Stimulated activated CD8-positive, alpha-beta memory T cell treated with anti-CD3 and anti-CD28 coated beads, Interleukin-12 subunit alpha, Interleukin-12 subunit beta, amount 100 ng/mL, for 4 hours (primary cell): ENCODE measurements around the gene SH2D2A.

ENCODE experiments used
- DNase-seq: peaks from one replicate; pipeline ENCODE4 v3.0.0-alpha.2; 2020; ENCODE audit warnings: low read depth

SH2D2A gene

DNA sequence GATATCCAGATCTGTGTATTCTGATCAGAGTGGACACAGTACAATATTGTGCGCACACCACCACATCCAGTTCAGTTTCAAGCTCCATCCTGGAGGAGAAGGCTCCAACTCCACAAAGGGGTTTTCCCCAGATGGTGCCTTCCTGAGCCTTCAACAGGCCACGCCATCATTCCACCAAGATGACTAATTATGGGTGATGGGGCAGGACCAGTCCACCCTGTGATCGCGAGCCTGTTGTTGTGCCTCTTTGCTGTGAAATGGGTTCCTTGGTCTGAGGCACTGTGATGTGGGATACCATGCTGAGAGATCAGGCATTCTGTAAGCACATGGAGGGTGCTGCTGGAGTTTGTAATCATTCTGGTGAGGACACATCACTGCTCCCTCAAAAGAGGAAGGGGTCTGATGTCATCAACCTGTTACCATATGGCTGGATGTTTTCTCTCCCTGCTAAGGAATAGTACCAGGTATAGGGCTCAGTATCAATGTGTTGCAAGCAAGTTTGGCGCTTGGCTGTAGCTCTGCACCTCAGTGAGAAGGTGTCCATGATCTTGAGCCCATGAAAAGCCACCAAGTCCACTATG, 6.7 kb upstream of the SH2D2A start:
- DNase-seq, result no peak

DNA sequence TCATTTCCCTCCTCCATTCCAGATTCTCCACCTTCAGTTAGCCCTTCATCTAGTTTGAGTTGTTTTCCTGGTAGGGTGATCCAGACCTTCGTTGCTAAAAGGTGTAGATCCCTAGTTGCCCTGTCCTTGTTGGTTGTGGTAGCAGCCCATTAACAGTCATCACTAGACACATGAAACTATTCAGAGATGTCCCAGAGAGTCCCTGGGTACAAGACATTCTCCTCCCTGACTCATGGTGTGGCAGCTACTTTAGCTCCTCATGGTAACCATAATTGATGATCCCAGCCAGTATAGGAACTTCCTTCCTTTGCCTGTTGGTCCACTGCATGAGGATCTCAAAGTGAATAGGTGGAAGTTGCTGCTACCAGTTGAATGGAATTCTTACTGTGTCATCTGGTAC, 6.0 kb upstream of the SH2D2A start:
- no peak for DNase-seq

DNA sequence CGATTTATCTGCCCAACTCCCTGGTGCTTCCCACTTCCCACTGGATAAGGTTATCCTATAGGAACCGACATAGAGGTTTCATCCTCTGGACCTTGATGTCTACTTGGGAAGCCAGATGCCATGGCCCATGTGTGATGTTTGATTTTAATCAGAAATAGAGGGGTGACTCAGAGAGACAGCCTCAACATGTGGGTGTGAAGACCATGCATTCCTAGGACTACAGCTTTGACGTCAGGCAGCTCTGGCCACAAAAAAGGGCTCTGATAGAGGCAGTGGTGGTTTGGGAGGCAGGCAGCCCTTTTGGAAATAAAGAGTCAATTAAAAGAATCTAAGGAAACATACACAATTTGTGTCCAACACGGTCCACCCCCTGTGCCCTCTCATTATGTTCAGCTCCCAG, 5.2 kb upstream of the SH2D2A start:
- DNase-seq, result no peak

DNA sequence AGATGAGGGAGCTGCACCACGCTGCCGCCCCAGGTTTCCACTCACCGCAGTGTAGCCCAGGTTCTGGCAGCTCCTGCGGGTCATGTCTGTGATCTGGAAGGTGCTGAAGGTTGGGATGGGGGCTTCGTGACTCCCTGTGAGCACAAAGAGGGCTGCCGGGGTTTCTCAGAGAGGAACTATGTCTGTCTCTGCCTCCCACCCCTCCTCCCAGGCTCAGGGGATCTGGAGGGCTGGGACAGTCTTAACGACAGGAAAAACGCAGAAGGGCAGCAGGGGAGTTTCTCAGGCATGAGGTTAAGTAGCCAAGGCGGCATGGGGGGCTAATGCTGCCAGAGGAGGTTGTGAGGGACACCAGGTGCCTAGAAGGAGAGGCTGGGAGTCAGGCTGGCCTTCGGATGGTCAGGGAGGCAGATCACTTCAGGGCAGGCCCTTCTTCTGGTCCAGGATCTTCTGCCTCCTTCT, 656 bp downstream of the SH2D2A start:
- no peak for DNase-seq

DNA sequence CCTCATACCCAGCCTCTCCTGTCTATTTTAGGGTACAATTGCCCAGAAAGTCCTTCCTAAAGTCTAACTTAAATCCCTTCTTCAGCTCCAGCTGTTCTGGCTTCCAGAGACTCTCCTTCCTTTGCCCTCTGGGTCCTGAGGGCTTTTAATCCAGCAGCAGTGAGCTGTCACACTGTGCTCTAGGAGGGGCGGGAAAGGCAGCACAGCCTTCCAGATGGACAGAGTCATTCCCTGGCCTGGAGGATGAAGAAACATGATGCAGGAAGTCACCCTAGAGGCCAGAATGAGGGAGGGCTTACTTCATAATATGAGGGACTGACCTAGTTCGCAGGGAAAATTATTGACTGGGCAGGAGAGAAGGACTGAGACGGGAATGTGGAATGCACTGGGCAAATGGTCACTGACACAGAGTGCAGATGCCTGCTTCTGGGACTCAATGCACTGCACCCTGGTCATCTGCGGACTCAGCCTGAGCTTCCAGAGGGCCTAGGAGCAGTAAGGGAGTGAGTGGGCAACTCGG, 1.3 kb downstream of the SH2D2A start:
- no peak for DNase-seq

DNA sequence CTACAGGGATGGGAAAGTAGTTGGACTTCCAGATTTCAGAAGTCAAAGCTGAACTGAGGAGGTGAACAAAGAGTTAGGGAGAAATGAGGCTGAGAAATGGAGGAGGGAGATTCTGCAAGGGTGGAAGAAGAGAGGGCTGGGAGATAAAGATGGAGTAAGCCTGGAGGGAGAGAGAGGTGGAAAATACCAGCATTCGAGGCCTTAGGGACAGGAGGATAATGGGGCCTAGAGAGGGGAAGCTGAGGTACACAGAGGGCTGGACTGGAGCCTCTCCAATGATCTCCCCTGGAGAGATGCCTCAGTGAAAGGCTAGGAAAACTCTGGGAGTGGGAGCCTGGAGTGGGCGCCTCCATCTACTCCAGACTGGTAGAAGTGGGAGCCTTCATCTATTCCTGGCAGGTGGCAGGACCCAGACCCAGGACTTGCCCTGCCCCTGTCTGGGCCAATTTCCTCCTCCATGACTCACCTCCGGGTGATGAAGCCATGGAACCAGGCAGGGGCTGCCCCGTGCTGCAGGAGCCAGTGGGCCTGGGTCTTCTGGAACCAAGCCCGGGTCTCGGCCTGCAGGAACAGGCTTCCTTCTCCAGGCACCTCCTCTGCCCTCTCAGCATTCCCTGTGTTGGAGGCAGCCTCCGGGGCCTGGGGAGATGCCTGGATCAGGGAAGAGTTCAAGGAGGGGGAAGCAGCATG, 1.9 kb downstream of the SH2D2A start:
- DNase-seq, result peak; percentile 26

DNA sequence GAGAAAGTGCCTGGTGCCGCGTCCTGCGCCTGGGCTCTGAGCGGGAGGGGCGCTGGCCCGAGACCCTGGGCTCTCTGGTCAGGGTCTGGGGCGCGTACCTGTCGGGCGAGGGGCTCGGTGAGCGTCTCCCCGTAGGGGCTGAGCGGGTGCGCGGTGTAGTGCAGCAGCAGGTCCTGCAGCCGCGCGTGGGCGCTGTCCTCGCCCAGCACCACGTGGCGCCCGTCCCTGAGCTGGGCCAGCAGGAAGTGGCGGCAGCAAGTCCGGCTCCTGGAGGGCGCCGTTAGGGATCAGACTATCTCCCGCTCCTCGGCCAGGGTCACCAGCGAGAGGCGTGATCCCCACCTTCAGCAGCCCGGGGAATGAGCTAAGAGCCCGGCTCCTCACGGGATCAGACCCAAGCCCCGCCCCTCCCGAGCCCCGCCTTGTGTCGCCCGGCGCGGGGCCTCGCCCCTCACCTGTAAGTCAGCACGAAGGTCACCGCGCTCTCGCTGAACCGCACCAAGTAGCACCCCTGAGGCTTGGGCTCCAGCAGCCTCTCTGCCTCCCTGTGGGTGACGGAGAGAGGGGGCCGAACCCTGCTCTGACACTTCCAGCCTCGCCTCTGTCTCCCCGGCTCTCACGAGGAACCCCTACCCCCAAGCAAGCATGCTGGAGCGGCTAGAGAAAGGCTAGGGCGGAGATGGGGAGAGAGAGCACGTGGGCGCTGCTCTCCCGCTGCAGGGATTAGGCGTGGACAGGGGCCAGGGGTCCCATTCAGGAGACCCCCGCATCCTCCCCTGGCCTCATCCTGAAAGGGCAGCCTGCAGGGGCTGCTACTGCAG, 2.7 kb downstream of the SH2D2A start:
- peak; percentile 69 for DNase-seq

DNA sequence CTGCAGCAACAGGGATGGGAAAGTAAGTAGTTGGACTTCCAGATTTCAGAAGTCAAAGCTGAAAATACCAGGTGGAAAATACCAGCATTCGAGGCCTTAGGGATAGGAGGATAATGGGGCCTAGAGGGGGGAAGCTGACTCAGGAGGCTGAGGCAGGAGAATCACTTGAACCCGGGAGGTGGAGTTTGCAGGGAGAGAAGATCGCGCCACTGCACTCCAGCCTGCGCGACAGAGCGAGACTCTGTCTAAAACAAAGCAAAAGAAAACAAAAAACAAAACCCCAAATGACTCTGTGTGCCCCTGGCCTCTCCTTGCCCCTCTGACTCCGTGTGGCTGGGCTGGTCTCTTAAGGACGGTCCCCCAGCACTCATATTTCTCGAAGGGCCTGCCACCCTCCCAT, 3.4 kb downstream of the SH2D2A start:
- DNase-seq, result no peak

DNA sequence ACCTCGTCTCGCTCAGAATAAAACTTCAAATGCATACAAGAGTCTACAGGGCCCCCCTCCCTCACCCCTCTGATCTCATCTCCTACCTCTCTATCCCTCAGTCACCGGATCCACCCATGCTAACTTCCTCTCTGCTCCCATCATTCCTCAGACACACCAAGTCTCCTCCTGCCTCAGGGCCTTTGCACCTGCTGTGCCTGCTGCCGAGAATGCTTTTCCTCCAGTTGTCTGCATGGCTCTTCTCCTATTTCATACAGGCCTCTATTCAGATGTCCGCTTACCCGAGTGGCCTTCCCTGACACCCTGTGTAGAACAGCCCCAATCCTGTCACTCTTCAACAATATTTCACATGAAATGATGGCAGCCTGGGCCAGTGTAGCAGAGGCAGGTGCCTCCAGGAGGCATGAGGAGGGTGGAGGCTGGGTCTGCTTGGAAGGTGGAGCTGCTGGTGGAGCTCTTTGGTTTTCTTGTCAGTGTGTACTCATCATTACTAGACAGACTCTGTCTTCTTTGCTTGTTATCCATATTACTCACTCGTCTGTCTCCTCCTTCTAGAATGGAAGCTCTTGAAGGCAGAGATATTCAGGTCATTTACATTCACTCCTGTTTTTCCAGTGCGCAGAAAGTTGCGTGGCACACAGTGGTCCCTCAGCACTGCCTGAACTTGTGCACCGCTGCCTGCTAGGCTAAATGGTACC, 4.2 kb downstream of the SH2D2A start:
- DNase-seq, result no peak

DNA sequence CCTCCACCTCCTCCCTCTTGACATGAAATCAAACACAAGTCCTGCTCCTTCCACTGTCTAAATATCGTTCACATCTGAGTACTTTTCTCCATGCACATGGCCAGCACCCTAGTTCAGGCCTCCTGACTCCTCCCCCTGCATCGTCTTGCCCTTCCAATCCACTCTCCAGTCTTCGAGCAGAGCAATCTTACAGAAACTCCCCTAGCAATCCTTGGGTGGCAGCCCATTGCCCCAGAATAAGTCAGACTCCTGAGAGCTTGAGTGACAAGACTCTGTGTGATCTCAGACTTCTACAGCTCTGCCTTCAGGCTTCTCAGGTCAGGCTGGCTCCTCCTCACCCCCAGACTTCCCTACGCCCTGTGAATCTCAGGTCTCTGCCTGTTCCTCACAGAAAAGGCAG, 5.5 kb downstream of the SH2D2A start:
- no peak for DNase-seq

DNA sequence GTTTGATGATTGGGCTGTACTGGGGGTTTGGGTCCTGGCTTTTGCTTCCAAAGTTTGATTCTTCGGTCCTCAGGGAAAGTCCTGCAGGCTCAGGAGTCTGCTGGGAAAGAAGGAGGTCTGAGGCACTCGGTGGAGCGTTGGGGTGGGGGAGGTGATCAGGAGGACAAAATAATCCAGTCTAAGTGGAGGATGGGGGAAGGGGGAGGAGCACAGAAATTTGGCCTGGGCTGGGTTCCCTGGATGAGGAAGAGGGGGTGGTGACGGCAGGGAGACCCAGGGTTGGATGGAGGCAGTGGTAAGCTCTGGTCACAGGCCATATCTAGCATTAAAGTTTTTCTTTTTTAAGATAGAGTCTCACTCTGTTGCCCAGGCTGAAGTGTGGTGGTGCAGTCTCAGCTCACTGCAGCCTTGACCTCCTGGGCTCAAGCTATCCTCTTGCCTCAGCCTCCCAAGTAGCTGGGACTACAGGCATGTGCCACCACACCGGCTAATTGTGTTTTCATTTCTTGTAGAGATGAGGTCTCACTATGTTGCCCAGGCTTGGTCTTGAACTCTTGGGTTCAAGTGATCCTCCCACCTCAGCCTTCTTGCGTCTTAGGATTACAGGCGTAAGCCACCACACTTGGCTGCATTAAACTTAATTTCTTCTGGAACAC, 6.8 kb downstream of the SH2D2A start:
- no peak for DNase-seq

DNA sequence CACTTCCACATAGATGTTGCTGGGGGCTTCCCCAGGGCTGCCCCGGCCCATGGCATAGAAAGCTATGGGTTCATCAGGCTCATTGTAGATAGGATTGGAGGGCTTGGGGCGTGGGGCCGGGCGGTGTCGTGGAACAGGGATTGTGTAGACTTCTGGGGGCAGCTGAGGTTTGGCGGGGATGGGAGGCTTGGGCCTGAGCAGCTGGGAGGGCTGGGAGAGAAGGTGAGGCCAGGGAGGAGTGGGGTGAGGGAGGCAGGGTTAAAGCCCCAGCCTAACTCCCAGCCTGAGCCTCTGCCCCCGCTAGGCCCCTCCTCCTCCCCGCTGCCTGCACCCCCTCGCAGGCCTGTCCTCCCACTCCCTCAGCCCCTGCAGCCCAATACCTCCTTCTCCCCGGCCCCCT, 7.4 kb downstream of the SH2D2A start:
- no peak for DNase-seq

DNA sequence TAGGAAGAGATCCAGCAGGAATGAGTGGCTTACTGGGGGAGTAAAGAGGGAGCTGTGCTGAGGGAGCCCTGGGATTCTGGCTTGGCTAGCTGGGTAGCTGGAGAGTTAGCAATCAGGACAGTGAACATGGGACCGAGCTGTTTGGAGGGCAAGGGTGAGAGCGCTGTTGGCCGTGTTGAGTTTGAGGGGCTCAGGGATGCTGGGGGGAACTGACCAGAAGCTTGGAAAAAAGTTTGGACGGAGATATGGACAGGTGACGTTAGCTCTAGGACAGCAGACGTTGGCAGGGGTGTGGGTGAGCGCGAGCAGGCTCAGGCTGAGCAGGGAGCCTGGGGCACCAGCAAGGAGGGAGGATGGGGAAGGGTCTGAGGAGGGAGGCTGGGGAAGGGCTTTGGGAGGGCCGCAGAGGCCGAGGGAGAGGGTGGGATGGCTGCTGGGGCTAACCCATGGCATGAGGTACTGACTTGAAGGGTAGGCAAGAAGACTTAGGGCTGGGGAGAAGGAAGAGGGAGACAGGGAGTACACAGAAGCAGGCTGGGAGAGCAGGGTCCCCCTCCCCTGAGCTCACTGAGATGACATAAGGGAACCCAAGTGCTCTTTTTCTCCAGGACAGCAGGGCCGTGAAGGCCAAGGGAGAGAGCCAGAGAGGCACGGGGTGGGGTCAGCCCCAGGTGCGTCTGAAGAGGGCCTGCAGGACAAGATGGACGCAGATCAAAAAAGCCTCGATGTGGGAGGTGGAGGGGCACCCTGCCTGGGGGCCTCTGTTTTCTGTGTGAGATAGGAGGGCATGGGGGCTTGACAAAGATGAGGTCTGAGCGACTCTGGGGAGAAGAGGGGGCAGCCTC, 8.2 kb downstream of the SH2D2A start:
- no peak for DNase-seq

DNA sequence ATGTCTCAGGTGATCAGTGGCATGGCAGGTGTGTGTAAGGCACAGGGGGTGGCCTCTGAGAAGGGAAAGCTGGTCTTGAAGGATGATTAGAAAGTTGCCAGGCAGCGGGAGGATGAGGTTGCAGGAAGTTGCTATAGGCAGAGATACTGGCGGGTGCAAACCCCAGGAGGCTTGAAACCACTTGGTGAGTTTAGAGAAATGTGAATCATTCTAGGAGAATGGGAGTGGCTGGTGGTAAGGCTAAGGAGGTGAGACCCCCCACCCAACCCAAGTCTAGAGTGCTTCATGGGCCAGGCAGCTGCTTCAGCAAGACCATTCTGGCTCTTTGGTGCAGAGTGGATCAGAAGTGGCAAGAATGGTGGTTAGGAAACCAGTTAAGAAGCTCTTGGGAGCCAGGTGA, 9.0 kb downstream of the SH2D2A start:
- DNase-seq, result no peak

DNA sequence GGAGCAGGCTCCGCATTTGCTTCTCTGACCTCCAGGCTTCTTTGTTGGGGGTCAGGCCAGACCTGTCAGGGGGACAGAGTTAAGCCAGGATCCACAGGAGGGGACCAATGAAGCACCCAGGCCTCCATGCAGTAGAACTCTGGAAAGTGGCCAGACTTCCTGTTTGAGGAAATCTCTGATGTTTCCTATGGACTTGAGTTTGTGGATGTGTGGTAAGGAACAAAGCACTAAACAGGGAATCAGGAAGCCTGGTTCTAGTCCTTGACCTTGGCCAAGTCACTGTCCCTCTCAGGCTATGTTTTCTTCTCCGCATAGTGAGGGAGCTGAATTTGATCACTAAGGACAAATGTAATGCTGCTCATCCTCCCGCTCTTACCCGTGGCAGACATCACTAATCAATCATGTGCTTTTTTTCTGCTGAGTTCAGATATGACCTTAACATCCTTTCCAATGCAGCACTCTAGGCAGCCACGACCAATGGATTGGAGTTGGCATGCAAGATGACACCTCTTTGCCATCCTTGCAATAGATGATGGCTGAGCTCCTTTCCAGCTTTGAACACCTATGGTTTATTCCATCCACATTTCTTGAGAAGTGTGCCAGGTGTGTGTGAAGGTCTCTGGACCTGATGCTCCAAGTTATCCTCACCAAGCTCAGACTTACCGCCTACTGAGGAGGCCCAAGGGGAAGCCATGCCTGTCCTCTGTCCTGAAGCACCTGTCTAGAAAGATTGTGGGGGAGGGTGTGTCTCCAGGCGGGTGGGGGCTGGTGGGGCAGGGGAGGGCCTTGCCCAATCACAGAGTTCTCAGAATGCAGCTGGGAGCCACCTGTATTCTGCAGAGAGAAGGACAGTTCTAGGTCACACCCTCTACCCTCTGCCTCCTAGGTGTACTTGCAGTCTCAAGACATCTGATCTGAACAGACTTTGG, 9.9 kb downstream of the SH2D2A start:
- no peak for DNase-seq

DNA sequence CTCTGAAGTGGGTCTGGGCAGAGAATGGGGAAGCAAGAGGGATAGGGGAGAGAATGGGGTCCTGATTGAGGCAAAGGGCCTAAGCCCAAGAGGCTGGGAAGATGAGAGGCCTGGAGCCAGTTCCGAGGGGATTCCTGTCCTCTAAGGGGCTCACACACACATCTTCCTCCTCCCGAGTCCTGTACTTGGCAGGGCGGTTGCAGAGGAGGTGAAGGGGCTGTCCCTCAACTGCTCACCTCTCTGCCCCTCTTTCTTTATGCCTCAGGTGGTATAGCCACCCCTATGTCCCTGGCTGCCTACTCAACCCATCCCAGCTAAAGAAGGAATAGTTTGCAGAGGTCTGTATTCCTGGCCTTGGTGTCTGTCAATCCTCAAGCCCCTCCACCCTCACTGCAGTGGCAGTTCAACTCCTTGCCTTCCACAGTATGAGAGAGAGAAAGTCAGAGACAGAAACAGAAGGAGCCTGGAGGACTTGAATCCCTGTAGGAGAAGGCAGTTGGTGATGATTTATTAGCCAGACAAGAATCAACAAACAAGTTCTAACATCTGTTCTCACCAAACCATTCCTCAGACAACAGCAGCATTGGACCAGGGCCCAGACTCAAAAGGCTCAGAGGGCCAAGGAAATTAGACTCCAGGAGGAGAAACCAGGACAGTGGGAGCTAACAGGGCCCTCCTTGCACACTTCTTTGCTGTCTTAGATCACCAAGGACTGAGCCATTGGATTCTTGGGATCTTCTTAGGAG, 10.7 kb downstream of the SH2D2A start:
- no peak for DNase-seq

DNA sequence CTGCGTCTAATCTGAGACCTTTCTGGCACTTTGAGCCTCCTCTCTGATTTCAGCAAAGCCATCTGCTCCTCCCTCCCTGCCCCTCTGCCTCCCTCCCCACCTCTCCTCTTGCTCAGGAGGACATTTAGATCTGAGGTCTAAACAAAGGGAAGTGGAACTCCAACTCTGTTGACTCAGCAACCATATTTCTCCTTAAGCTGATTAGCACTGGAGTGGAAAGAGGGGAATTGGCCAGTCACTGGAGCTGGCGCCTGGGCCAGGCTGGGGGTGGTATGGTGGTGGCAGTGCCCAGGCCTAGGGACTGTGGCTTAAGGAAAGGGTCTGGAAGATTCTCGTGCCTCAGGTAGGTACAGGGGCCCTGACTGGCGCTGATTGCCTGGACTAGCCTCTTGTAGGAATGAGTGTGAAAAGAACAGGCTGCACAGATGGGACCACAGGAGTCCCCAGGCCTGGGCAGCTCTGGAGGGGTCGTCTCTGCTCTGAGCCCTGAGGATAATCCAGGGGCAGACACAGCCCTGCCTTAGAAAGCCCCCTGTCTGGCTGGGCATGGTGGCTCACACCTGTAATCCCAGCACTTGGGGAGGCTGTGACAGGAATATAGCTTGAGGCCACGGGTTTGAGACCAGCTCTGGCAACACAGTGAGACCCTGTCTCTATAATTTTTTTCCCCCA, 11.9 kb downstream of the SH2D2A start:
- DNase-seq, result no peak

DNA sequence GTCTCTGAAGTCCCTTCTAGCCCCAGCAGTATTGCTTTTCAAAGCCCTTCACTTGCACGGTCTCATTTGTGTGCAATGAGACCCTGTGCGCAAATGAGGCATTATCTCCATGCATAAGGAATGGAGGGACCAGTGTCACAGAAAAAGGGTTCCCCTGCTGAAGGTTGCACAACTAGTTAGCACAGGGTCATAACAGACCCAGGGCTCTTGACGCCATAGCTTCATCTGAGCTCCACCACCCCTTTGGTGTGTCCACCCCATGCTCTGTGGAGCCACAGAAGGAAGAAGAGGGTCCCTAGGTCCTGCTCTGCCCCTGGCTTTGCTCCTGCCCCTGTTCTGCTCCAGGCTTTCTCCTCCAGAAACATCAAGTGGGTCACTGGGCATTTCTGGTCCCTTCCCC, 12.6 kb downstream of the SH2D2A start:
- no peak for DNase-seq
